Lung (tissue), 12 donors: Measurements from ENCODE around the gene PLPPR4. TPM values are rescaled to one million over a fixed set of nuclear protein-coding genes. Genes with fewer than 3 reads are reported as not detected.
"Not testable (repeated sequence)": the region's sequence is repeated elsewhere in the genome, so short reads cannot be mapped to it uniquely, and the experiment has no call there.

Experiments
- ATAC-seq: fragments of 200-7000 bp; cut with Tn5 transposase; one replicate; pipeline ENCODE4 v1.9.1; 2020; ENCODE audit warnings: moderate number of reproducible peaks; ENCODE audit not compliant: insufficient read depth, low FRiP score
- DNase-seq, 3 donors: peaks; one replicate each; pipeline ENCODE4 v3.0.0-alpha.2; 2013 to 2017
- H3K27ac ChIP-seq, 2 donors: one replicate each; pipeline ENCODE4 v1.5.1; 2013; ENCODE audit warnings: mild to moderate bottlenecking in 2 of 2, moderate library complexity in 2 of 2, control low read depth in 1 of 2, inconsistent platforms in 1 of 2, low read depth in 1 of 2, low read length in 1 of 2
- H3K27me3 ChIP-seq, 3 donors: one replicate each; pipeline ENCODE4 v1.5.1; 2013; ENCODE audit warnings: low read length in 2 of 3; ENCODE audit not compliant: control insufficient read depth in 3 of 3, insufficient read depth in 3 of 3
- H3K36me3 ChIP-seq, 4 donors: one replicate each; pipeline ENCODE4 v1.5.1; 2013; ENCODE audit warnings: low read length in 4 of 4, mild to moderate bottlenecking in 1 of 4, moderate library complexity in 1 of 4; ENCODE audit not compliant: control insufficient read depth in 4 of 4, insufficient read depth in 4 of 4
- H3K4me1 ChIP-seq, 5 donors: one replicate each; pipeline ENCODE4 v1.5.1; 2013; ENCODE audit warnings: low read length in 5 of 5, mild to moderate bottlenecking in 2 of 5, moderate library complexity in 1 of 5; ENCODE audit not compliant: control insufficient read depth in 5 of 5, insufficient read depth in 5 of 5
- H3K4me3 ChIP-seq: one replicate; pipeline ENCODE4 v1.5.1; 2013; ENCODE audit warnings: mild to moderate bottlenecking, control low read depth, moderate library complexity
- H3K9ac ChIP-seq, 2 donors: one replicate each; pipeline ENCODE4 v1.5.1; 2013; ENCODE audit warnings: low read length in 2 of 2, control low read depth in 1 of 2; ENCODE audit not compliant: insufficient read depth in 1 of 2
- H3K9me3 ChIP-seq, 4 donors: one replicate each; pipeline ENCODE4 v1.5.1; 2013; ENCODE audit warnings: low read length in 3 of 4, mild to moderate bottlenecking in 1 of 4, moderate library complexity in 1 of 4; ENCODE audit not compliant: control insufficient read depth in 4 of 4, insufficient read depth in 3 of 4
- WGBS, 2 donors: extraction: QIAGEN DNeasy Blood & Tissue Kit; methylation state at CpG; one replicate each; pipeline ENCODE4 v1.1.7; 2013; 5-methylcytosine and 5-hydroxymethylcytosine counted together
- polyA plus RNA-seq, 2 donors: library from polyadenylated mRNA; stranded (reverse); fragments of 200-250 nt; gene quantifications; one replicate each; pipeline ENCODE4 v1.2.1, GENCODE V29; 2013
- total RNA-seq, 2 donors: library from RNA; depleted of rRNA in 1 of 2; stranded (reverse); fragments of >200 nt in 1 of 2; gene quantifications; one replicate each; pipeline ENCODE4 v1.2.1, GENCODE V29; 2014 to 2021
- TF ChIP-seq, protein P1 (sequence below): IDR thresholded peaks from 2 replicates; pipeline ENCODE4 v1.5.1; 2012; ENCODE audit warnings: mild to moderate bottlenecking; ENCODE audit errors: control extremely low read depth, extremely low read depth
- donor health status: control.
- donor health status: control.
- donor health status: Bipolar disorder and iron deficiency.
- donor health status: healthy.
- donor health status: DM: yes; HTN: yes; CAD: no.

The PLPPR4 gene
- total and polyA plus RNA-seq, 4 donors: 0.20 to 31.2 (median 0.95) TPM

GRCh38 chr1:99277066-99277465, 12.8 kb downstream of the PLPPR4 start:
- no peak overlapping the region for H3K9ac ChIP-seq
- TF ChIP-seq, protein P1, sequence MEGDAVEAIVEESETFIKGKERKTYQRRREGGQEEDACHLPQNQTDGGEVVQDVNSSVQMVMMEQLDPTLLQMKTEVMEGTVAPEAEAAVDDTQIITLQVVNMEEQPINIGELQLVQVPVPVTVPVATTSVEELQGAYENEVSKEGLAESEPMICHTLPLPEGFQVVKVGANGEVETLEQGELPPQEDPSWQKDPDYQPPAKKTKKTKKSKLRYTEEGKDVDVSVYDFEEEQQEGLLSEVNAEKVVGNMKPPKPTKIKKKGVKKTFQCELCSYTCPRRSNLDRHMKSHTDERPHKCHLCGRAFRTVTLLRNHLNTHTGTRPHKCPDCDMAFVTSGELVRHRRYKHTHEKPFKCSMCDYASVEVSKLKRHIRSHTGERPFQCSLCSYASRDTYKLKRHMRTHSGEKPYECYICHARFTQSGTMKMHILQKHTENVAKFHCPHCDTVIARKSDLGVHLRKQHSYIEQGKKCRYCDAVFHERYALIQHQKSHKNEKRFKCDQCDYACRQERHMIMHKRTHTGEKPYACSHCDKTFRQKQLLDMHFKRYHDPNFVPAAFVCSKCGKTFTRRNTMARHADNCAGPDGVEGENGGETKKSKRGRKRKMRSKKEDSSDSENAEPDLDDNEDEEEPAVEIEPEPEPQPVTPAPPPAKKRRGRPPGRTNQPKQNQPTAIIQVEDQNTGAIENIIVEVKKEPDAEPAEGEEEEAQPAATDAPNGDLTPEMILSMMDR: no peak
- WGBS, 2 donors: 48 to 57% methylated on average over 1 of the region's 1 CpG
- no peak for ATAC-seq
- no peak overlapping the region for H3K4me3 ChIP-seq
- H3K27me3 ChIP-seq: no peaks in the 10 kb centered on the region
- DNase-seq: peak in 2 of 3 donors; percentile 64 to 76
- H3K36me3 ChIP-seq: no peaks in the 10 kb centered on the region
- H3K4me1 ChIP-seq: peaks cover 0 to 2% (median 0%) of the 10 kb centered on the region in 5 donors
- no peak overlapping the region for H3K27ac ChIP-seq
- H3K9me3 ChIP-seq: peaks cover 0 to 5% (median 3%) of the 10 kb centered on the region in 4 donors

- WGBS, 2 donors: 47 to 56% methylated on average over 4 of the region's 4 CpGs
- no peak for DNase-seq
These were observed 15.2 kb downstream of the PLPPR4 start for GRCh38 chr1:99279525-99279924.

DNA sequence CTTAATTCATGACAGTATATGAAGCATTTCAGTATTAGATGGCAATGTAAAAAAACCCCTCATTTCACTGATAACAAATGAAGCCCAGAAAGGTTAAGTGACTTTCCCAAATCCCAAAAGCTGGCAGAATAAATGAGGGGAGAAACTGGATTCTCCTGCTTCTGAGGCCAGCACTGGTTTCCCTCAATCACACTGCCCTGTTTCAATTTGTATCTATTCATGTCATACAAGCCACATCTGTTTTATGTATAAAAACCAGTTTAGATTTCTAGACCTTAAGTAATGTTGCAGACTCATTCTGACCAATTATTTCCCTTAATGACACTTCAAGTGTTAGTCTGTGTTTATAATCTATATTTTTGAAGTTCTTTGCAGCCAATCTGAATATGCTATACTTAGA, 16.8 kb downstream of the PLPPR4 start:
- Histone ChIP-seq H3K4me1 (peaks cover 0 to 2% (median 0%) of the 10 kb centered on the region in 5 donors), H3K9me3 (peaks cover 0 to 5% (median 1%) of the 10 kb centered on the region in 4 donors), H3K36me3 (no peaks in the 10 kb centered on the region), H3K27ac (no peak overlapping the region), H3K4me3 (no peak overlapping the region), H3K9ac (no peak overlapping the region), H3K27me3 (no peaks in the 10 kb centered on the region)
- DNase-seq: no peak
- TF ChIP-seq, protein P1: no peak
- ATAC-seq: no peak

More at GRCh38 chr1:99279525-99279924, 15.2 kb downstream of the PLPPR4 start:
- no peaks in the 10 kb centered on the region for H3K27me3 ChIP-seq
- H3K4me1 ChIP-seq: peaks cover 0 to 2% (median 0%) of the 10 kb centered on the region in 5 donors
- no peak for ATAC-seq
- H3K9ac ChIP-seq: no peak overlapping the region
- no peaks in the 10 kb centered on the region for H3K36me3 ChIP-seq
- H3K9me3 ChIP-seq: peaks cover 0 to 5% (median 2%) of the 10 kb centered on the region in 4 donors
- H3K27ac ChIP-seq: no peak overlapping the region
- TF ChIP-seq, protein P1: no peak
- H3K4me3 ChIP-seq: no peak overlapping the region

GRCh38 chr1:99282536-99282935, 18.2 kb downstream of the PLPPR4 start:
- Histone ChIP-seq H3K36me3 (no peaks in the 10 kb centered on the region), H3K4me1 (peaks cover 0 to 2% (median 0%) of the 10 kb centered on the region in 5 donors), H3K27ac (no peak overlapping the region), H3K4me3 (no peak overlapping the region), H3K27me3 (no peaks in the 10 kb centered on the region), H3K9ac (no peak overlapping the region), H3K9me3 (no peaks in the 10 kb centered on the region)
- ATAC-seq: no peak
- TF ChIP-seq, protein P1: no peak
- no peak for DNase-seq
- WGBS, 2 donors: 39% methylated on average over 3 of the region's 3 CpGs

DNA sequence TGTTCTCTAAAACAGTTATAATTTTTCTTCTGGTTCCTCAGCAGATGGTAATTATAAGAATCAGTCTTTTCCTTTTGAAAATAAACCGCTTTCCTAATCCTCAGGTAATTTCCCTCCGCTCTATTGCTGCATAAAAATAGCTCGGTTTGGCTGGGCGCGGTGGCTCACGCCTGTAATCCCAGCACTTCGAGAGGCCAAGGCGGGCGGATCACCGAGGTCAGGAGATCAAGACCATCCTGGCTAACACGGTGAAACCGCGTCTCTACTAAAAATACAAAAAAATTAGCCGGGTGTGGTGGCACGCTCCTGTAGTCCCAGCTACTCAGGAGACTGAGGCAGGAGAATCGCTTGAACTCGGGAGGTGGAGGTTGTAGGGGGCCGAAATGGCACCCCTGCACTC, 19.2 kb downstream of the PLPPR4 start:
- ATAC-seq: not testable (repeated sequence)

More for the DNA sequence above, 19.2 kb downstream of the PLPPR4 start:
- WGBS, 2 donors: 95 to 97% methylated on average over 18 of the region's 18 CpGs
- not testable (repeated sequence) for H3K4me1 ChIP-seq, H3K27ac ChIP-seq, H3K36me3 ChIP-seq, DNase-seq, H3K9me3 ChIP-seq, H3K4me3 ChIP-seq, H3K27me3 ChIP-seq, H3K9ac ChIP-seq
